Natural killer cell (primary cell): Measurements from ENCODE around the gene POFUT2. TPM values are rescaled to one million over a fixed set of nuclear protein-coding genes. Genes with fewer than 3 reads are reported as not detected.

ENCODE experiments used
- ATAC-seq, 3 donors: fragments of 150-1000 bp in 2 of 3; fragments of 200-7000 bp in 1 of 3; cut with Tn5 transposase; 1 replicate in 1 of 3; 2 replicates in 2 of 3; pipeline ENCODE4 v1.10.0; 2021; ENCODE audit warnings: mild to moderate bottlenecking in 2 of 3, moderate library complexity in 2 of 3
- DNase-seq, 2 donors: peaks; one replicate each; pipeline versions ENCODE4 v3.0.0 to v3.0.0-alpha.2; 2013 to 2021; ENCODE audit warnings: mixed read lengths in 1 of 2
- H3K27ac ChIP-seq: one replicate; pipeline ENCODE4 v1.5.1; 2013; ENCODE audit warnings: mild to moderate bottlenecking, low read length
- H3K27me3 ChIP-seq: one replicate; pipeline ENCODE4 v1.6.1; 2013; ENCODE audit warnings: low read length; ENCODE audit not compliant: control insufficient read depth, insufficient read depth
- H3K36me3 ChIP-seq: one replicate; pipeline ENCODE4 v1.6.1; 2013; ENCODE audit warnings: low read length; ENCODE audit not compliant: control insufficient read depth, insufficient read depth
- H3K4me1 ChIP-seq: one replicate; pipeline ENCODE4 v1.6.1; 2013; ENCODE audit warnings: low read length; ENCODE audit not compliant: control insufficient read depth, insufficient read depth
- H3K4me3 ChIP-seq: one replicate; pipeline ENCODE4 v1.5.1; 2013; ENCODE audit warnings: low read length
- H3K9me3 ChIP-seq: one replicate; pipeline ENCODE4 v1.6.1; 2013; ENCODE audit warnings: low read length; ENCODE audit not compliant: control insufficient read depth, insufficient read depth
- H3K27ac Mint-ChIP-seq, 2 donors: one replicate each; pipeline ENCODE4 v1.8.0; 2022; ENCODE audit warnings: mild to moderate bottlenecking in 2 of 2, mixed read lengths in 2 of 2, moderate library complexity in 1 of 2
- H3K27me3 Mint-ChIP-seq, 2 donors: one replicate each; pipeline ENCODE4 v1.8.0; 2022; ENCODE audit warnings: low read depth in 2 of 2, mixed read lengths in 2 of 2
- H3K36me3 Mint-ChIP-seq: one replicate; pipeline ENCODE4 v1.8.0; 2022; ENCODE audit warnings: mixed read lengths
- H3K4me1 Mint-ChIP-seq, 2 donors: one replicate each; pipeline ENCODE4 v1.8.0; 2022; ENCODE audit warnings: mixed read lengths in 2 of 2
- H3K4me3 Mint-ChIP-seq: one replicate; pipeline ENCODE4 v1.8.0; 2022; ENCODE audit warnings: mild to moderate bottlenecking, moderate library complexity, mixed read lengths
- H3K9me3 Mint-ChIP-seq, 2 donors: one replicate each; pipeline ENCODE4 v1.8.0; 2022; ENCODE audit warnings: mixed read lengths in 2 of 2
- CTCF ChIP-seq: fragments of 200-600 bp; IDR thresholded peaks from one replicate; pipeline ENCODE4 v1.8.0; 2022; ENCODE audit warnings: antibody characterized with exemption
- WGBS: methylation state at CpG from one replicate; pipeline ENCODE4 v1.1.7; 2013; ENCODE audit warnings: missing lambda C conversion rate; ENCODE audit not compliant: insufficient coverage; 5-methylcytosine and 5-hydroxymethylcytosine counted together
- intact Hi-C: fragments of 100-400 bp; cut with micrococcal nuclease; formaldehyde crosslinking; loops from one replicate; pipeline ENCODE4 v1.14.2; 2022
- total RNA-seq, 4 donors: library from RNA; stranded (reverse); fragments of 120-200 nt in 1 of 4; gene quantifications; one replicate each; pipeline versions ENCODE4 v1.2.3 to v1.2.4, GENCODE V29; 2013 to 2022

Gene POFUT2
- total RNA-seq, 3 donors from 2014 or later (not counting 1 experiment from before 2014, with no cell fraction given), result 41.4 to 46.0 (median 43.3) TPM

GRCh38 chr21:45334134-45334533 is 46.4 kb upstream of the POFUT2 start:
- no peak for DNase-seq
- no peak overlapping the region for H3K27ac ChIP-seq
- Mint-ChIP-seq H3K27ac (no peak overlapping the region), H3K4me1 (no peaks in the 10 kb centered on the region), H3K4me3 (no peak overlapping the region), H3K9me3 (no peaks in the 10 kb centered on the region), H3K27me3 (no peaks in the 10 kb centered on the region), H3K36me3 (no peaks in the 10 kb centered on the region)
- H3K4me3 ChIP-seq, result no peak overlapping the region
- TF ChIP-seq CTCF, result no peak
- no peaks in the 10 kb centered on the region for H3K27me3 ChIP-seq
- H3K36me3 ChIP-seq, result no peaks in the 10 kb centered on the region
- intact Hi-C loops, result no loop called here
- H3K4me1 ChIP-seq, result no peaks in the 10 kb centered on the region
- H3K9me3 ChIP-seq, result no peaks in the 10 kb centered on the region
- ATAC-seq, result no peak
- WGBS, result 92% methylated on average over 8 of the region's 8 CpGs

DNA sequence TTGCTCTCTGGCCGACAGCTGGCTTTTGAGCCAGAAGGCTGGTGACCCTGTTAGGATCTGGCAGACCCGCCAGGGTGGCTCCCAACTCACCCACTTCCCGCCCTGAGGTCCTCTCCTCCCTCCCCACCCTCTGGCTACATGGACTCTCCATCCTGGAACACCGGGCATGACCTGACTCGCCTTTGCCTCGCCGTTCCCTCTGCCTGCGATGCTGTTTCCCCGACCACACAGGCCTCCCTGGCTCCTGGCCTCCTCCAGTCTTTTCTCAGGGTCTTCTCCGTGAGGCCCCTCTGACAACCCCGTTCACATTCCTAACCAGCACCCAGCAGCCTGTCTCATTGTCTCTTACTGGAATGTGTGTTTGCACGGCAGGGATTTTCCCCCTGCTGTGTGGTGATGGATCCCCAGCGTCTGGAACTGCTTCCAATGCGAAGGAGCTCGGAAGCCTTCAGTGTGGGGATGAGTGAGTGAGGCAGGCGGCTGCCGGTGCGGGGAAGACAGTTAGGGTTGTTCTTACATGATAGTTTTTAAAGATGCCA is 46.0 kb upstream of the POFUT2 start:
- Mint-ChIP-seq H3K4me3 (no peak overlapping the region), H3K36me3 (no peaks in the 10 kb centered on the region), H3K4me1 (no peaks in the 10 kb centered on the region), H3K27ac (no peak overlapping the region), H3K9me3 (no peaks in the 10 kb centered on the region), H3K27me3 (no peaks in the 10 kb centered on the region)
- no peak for TF ChIP-seq CTCF
- ATAC-seq (no peak), DNase-seq (no peak)
- H3K4me3 ChIP-seq, result no peak overlapping the region
- intact Hi-C loops, result no loop called here
- no peaks in the 10 kb centered on the region for H3K9me3 ChIP-seq
- 89% methylated on average over 15 of the region's 18 CpGs for WGBS
- no peak overlapping the region for H3K27ac ChIP-seq
- H3K27me3 ChIP-seq, result no peaks in the 10 kb centered on the region
- H3K36me3 ChIP-seq, result no peaks in the 10 kb centered on the region
- no peaks in the 10 kb centered on the region for H3K4me1 ChIP-seq

GRCh38 chr21:45332981-45333582 is 45.4 kb upstream of the POFUT2 start:
- H3K4me1 Mint-ChIP-seq, result no peaks in the 10 kb centered on the region
- Histone ChIP-seq H3K9me3 (no peaks in the 10 kb centered on the region), H3K36me3 (no peaks in the 10 kb centered on the region), H3K4me1 (no peaks in the 10 kb centered on the region), H3K27me3 (no peaks in the 10 kb centered on the region), H3K27ac (no peak overlapping the region), H3K4me3 (no peak overlapping the region)
- no peaks in the 10 kb centered on the region for H3K27me3 Mint-ChIP-seq
- intact Hi-C loops, result no loop called here
- 85% methylated on average over 16 of the region's 16 CpGs for WGBS
- no peaks in the 10 kb centered on the region for H3K9me3 Mint-ChIP-seq
- H3K4me3 Mint-ChIP-seq, result no peak overlapping the region
- DNase-seq (no peak), ATAC-seq (no peak)
- TF ChIP-seq CTCF, result no peak
- H3K36me3 Mint-ChIP-seq, result no peaks in the 10 kb centered on the region
- H3K27ac Mint-ChIP-seq, result no peak overlapping the region

DNA sequence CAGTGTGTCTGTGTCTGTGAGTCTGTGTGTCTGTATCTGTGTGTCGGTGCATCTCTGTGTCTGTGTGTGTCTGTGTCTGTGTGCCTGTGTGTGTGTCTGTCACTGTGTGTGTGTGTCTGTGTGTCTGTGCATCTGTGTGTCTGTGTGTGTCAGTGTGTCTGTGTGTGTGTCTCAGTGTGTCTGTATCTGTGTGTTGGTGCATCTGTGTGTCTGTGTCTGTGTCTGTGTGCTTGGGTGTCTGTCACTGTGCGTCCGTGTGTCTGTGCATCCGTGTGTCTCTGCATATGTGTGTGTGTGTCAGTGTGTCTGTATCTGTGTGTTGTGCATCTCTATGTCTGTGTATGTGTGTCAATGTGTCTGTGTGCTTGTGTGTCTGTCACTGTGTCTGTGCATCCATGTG is 44.7 kb upstream of the POFUT2 start:
- no peak overlapping the region for H3K27ac Mint-ChIP-seq
- intact Hi-C loops, result no loop called here

More for the DNA sequence above, 44.7 kb upstream of the POFUT2 start:
- ATAC-seq, result no peak
- no peaks in the 10 kb centered on the region for H3K36me3 Mint-ChIP-seq
- no peak overlapping the region for H3K27ac ChIP-seq
- no peaks in the 10 kb centered on the region for H3K27me3 Mint-ChIP-seq
- H3K36me3 ChIP-seq, result no peaks in the 10 kb centered on the region
- no peak for DNase-seq
- H3K4me3 ChIP-seq, result no peak overlapping the region
- no peaks in the 10 kb centered on the region for H3K27me3 ChIP-seq
- no peaks in the 10 kb centered on the region for H3K9me3 ChIP-seq
- H3K4me1 ChIP-seq, result no peaks in the 10 kb centered on the region
- 93% methylated on average over 4 of the region's 4 CpGs for WGBS
- H3K9me3 Mint-ChIP-seq, result no peaks in the 10 kb centered on the region
- no peak for TF ChIP-seq CTCF
- H3K4me1 Mint-ChIP-seq, result no peaks in the 10 kb centered on the region
- no peak overlapping the region for H3K4me3 Mint-ChIP-seq
